IPS-11a (cell line): ENCODE results near the gene PDIA4.

Source experiments
- H3K4me3 ChIP-seq: one replicate; pipeline ENCODE4 v1.5.1; 2013; ENCODE audit warnings: low read depth, low read length, control low read depth

Gene PDIA4

GRCh38 chr7:148972375-148972774 lies 55.9 kb downstream of the PDIA4 start:
- H3K4me3 ChIP-seq: no peak overlapping the region

- H3K4me3 ChIP-seq: no peak overlapping the region
These were observed 60.7 kb downstream of the PDIA4 start for GRCh38 chr7:148967602-148968001.

- no peak overlapping the region for H3K4me3 ChIP-seq
These were observed 61.3 kb downstream of the PDIA4 start for GRCh38 chr7:148967032-148967372.

GRCh38 chr7:148964483-148965267 lies 63.6 kb downstream of the PDIA4 start:
- no peak overlapping the region for H3K4me3 ChIP-seq

- H3K4me3 ChIP-seq: no peak overlapping the region
These were observed 64.5 kb downstream of the PDIA4 start for GRCh38 chr7:148963583-148964482.

- H3K4me3 ChIP-seq: peak overlapping the region; percentile 43
These were observed 65.3 kb downstream of the PDIA4 start for GRCh38 chr7:148962823-148963582.

- peak overlapping the region; percentile 43 for H3K4me3 ChIP-seq
These were observed 65.9 kb downstream of the PDIA4 start for GRCh38 chr7:148962440-148962822.

- H3K4me3 ChIP-seq: no peak overlapping the region
These were observed 68.6 kb downstream of the PDIA4 start for GRCh38 chr7:148959726-148960125.

GRCh38 chr7:148958061-148958460 lies 70.2 kb downstream of the PDIA4 start:
- H3K4me3 ChIP-seq: no peak overlapping the region

GRCh38 chr7:148954766-148955165 lies 73.5 kb downstream of the PDIA4 start:
- no peak overlapping the region for H3K4me3 ChIP-seq

GRCh38 chr7:148953676-148954075 lies 74.6 kb downstream of the PDIA4 start:
- no peak overlapping the region for H3K4me3 ChIP-seq
